Muscle layer of duodenum (tissue), 2 donors: ENCODE data around the gene ANKRD39.

Experiments
- H3K27ac ChIP-seq: one replicate; pipeline ENCODE4 v1.7.0; 2013; ENCODE audit warnings: mild to moderate bottlenecking, low read length
- H3K27me3 ChIP-seq: one replicate; pipeline ENCODE4 v1.7.0; 2013; ENCODE audit warnings: low read depth, mild to moderate bottlenecking, control low read depth, low read length
- H3K36me3 ChIP-seq, 2 donors: one replicate each; pipeline ENCODE4 v1.7.0; 2013; ENCODE audit warnings: low read length in 2 of 2, control low read depth in 1 of 2, mild to moderate bottlenecking in 1 of 2; ENCODE audit not compliant: insufficient read depth in 2 of 2, control insufficient read depth in 1 of 2
- H3K4me1 ChIP-seq, 2 donors: one replicate each; pipeline ENCODE4 v1.7.0; 2013; ENCODE audit warnings: low read length in 2 of 2, mild to moderate bottlenecking in 2 of 2, control low read depth in 1 of 2, moderate library complexity in 1 of 2; ENCODE audit not compliant: insufficient read depth in 2 of 2, control insufficient read depth in 1 of 2
- H3K4me3 ChIP-seq, 2 donors: one replicate each; pipeline ENCODE4 v1.7.0; 2013; ENCODE audit warnings: low read length in 2 of 2, low read depth in 1 of 2, mild to moderate bottlenecking in 1 of 2
- H3K9me3 ChIP-seq, 2 donors: one replicate each; pipeline ENCODE4 v1.7.0; 2013; ENCODE audit warnings: low read length in 2 of 2, control low read depth in 1 of 2, mild to moderate bottlenecking in 1 of 2; ENCODE audit not compliant: control insufficient read depth in 1 of 2
- donor health status: healthy.

ANKRD39 gene

GRCh38 chr2:96857667-96858372, at the start of gene ANKRD39:
ANKRD39 (minus strand) TSS chr2:96858016; CDS start chr2:96857987, 29 bp downstream.
- Histone ChIP-seq H3K4me1 (peaks cover 9 to 39% of the 10 kb centered on the region in 2 donors), H3K27me3 (no peaks in the 10 kb centered on the region), H3K36me3 (peaks cover 18 to 34% of the 10 kb centered on the region in 2 donors), H3K4me3 (peak within 1 kb of the TSS; percentile 74 to 94), H3K9me3 (no peaks in the 10 kb centered on the region), H3K27ac (peak within 1 kb of the TSS; percentile 23)

DNA sequence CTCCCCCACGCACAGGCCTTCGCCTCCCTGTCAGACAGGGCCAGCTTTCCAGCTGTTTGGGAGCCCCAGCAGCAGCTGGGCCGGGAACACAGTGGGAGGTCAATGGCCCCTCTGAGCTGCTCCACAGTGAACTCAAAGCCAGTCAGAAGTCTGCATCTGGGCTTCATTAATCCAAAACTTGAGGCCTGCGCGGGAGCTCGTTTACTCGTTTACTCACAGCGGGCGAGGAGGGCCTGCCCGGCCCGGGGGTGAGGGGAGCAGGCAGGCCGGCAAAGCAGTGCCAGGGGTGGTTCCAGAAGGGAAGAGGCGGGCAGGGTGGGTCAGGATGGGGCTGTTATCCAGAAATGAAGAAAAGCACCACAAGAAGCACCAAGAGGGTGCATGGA, 48.9 kb upstream of the ANKRD39 start:
- peaks cover 6 to 36% of the 10 kb centered on the region in 2 donors for H3K4me1 ChIP-seq
- no peaks in the 10 kb centered on the region for H3K36me3 ChIP-seq
- no peaks in the 10 kb centered on the region for H3K9me3 ChIP-seq
- H3K27me3 ChIP-seq = no peaks in the 10 kb centered on the region
- H3K4me3 ChIP-seq = peak overlapping the region in 1 of 2 donors; percentile 46
- peak overlapping the region; percentile 84 for H3K27ac ChIP-seq

- Histone ChIP-seq H3K9me3 (no peaks in the 10 kb centered on the region), H3K36me3 (no peaks in the 10 kb centered on the region), H3K4me1 (peaks cover 6 to 36% of the 10 kb centered on the region in 2 donors), H3K4me3 (no peak overlapping the region), H3K27me3 (no peaks in the 10 kb centered on the region), H3K27ac (no peak overlapping the region)
Observed at GRCh38 chr2:96903815-96904214, 46.0 kb upstream of the ANKRD39 start.

GRCh38 chr2:96903318-96903717, 45.5 kb upstream of the ANKRD39 start:
- peaks cover 6 to 32% of the 10 kb centered on the region in 2 donors for H3K4me1 ChIP-seq
- no peak overlapping the region for H3K4me3 ChIP-seq
- H3K27ac ChIP-seq = no peak overlapping the region
- no peaks in the 10 kb centered on the region for H3K27me3 ChIP-seq
- H3K36me3 ChIP-seq = no peaks in the 10 kb centered on the region
- no peaks in the 10 kb centered on the region for H3K9me3 ChIP-seq

DNA sequence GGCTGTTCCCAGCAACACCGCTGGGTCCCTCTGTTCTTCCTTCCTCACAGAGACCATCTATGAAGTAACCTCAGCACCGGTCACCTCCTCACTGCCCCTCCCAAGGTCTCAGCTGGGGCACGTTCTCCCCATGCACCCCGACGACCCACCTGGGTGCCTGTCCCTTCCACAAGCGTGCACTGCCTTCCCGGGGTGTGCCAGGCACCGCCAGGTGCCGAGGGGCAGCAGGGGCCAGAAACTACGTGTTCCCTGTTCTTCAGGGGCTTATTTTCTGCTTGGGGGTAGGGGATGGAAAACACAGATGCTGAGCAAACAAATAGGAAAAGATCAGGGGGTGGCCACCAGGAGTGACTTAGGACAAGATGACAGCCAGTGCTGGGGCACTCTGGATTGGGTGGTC, 42.4 kb upstream of the ANKRD39 start:
- Histone ChIP-seq H3K27ac (no peak overlapping the region), H3K36me3 (no peaks in the 10 kb centered on the region), H3K9me3 (no peaks in the 10 kb centered on the region), H3K4me1 (peaks cover 0 to 22% of the 10 kb centered on the region in 2 donors), H3K4me3 (no peak overlapping the region), H3K27me3 (no peaks in the 10 kb centered on the region)

- Histone ChIP-seq H3K27ac (no peak overlapping the region), H3K27me3 (no peaks in the 10 kb centered on the region), H3K9me3 (no peaks in the 10 kb centered on the region), H3K4me3 (no peak overlapping the region), H3K36me3 (no peaks in the 10 kb centered on the region), H3K4me1 (peaks cover 0 to 22% of the 10 kb centered on the region in 2 donors)
Observed at GRCh38 chr2:96899413-96899741, 41.6 kb upstream of the ANKRD39 start.

DNA sequence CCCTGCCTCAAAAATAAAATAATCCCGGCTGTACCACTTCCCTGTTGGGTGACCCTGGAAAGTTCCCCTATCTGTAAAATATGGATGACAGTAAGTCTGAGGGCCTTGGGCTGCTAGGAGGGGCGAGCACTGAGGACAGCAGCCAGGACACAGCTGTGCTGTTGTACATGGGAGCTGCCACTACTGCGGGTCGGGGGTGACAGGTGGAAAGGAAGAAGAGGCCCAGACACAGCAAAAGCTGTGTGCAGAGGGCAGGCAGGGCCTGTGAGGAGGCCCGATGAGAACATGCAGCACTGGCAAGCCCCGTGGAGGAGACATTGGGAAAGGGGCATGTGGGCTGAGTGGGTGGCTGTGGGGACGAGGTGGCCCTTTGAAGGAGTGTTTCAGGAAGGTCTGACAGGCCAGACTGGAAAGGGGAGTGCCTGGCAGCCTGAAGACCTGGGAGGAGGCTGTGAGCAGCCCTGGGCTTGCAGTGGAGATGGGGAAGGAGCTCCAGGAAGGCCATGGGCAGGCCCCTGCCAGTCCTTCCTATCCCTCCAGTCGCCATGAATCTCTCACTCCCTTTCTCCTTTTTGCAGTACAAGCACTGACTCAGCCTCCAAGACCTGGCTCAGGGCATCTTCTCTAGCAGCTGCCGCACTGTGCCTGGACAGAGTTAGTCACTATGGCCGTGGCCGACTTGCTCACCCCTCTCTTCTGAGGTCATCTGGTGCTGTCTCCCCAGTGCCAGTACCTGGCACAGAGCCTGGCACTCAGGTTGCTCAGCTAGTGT, 41.0 kb upstream of the ANKRD39 start:
- no peaks in the 10 kb centered on the region for H3K36me3 ChIP-seq
- no peaks in the 10 kb centered on the region for H3K27me3 ChIP-seq
- no peaks in the 10 kb centered on the region for H3K9me3 ChIP-seq
- H3K27ac ChIP-seq = no peak overlapping the region
- H3K4me3 ChIP-seq = no peak overlapping the region
- H3K4me1 ChIP-seq = peaks cover 0 to 19% of the 10 kb centered on the region in 2 donors

- Histone ChIP-seq H3K27me3 (no peaks in the 10 kb centered on the region), H3K4me3 (no peak overlapping the region)
Observed at GRCh38 chr2:96898135-96898505, 40.3 kb upstream of the ANKRD39 start.

DNA sequence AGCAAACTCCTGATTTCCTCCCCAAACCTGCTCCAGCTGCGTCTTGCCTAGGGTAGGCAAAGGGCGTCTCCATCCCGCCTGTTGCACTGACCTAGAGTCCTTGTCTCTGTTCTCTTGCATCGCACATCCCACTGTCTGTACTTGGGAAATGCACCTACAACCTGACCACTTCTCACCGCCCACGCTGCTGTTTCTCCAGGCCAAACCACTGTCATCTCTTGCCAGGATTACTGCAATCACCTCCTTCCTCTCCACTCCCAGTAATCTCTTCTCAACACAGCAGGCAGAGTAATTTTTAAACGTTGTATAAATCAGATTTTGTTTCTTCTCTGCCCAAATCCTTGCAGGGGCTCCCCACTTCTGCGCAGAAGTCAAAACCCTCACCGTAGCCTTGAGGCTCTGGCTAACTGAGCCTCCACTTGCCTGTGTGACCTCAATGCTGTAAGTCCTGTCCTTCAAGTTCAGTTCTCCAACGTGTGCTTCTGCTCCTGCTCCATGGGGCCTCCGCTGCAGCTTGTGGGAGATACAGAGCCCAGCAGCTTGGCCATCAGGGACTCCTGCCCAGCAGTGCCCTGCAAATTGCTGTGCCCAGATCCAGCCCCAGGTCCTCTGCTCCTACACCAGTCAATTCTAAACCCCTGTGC, 39.8 kb upstream of the ANKRD39 start:
- Histone ChIP-seq H3K4me1 (peaks cover 0 to 12% of the 10 kb centered on the region in 2 donors), H3K36me3 (no peaks in the 10 kb centered on the region), H3K27ac (no peak overlapping the region), H3K4me3 (no peak overlapping the region), H3K9me3 (no peaks in the 10 kb centered on the region), H3K27me3 (no peaks in the 10 kb centered on the region)

More at GRCh38 chr2:96898135-96898505, 40.3 kb upstream of the ANKRD39 start:
- Histone ChIP-seq H3K27ac (no peak overlapping the region), H3K36me3 (no peaks in the 10 kb centered on the region), H3K9me3 (no peaks in the 10 kb centered on the region), H3K4me1 (peaks cover 0 to 12% of the 10 kb centered on the region in 2 donors)

- Histone ChIP-seq H3K27ac (no peak overlapping the region), H3K36me3 (no peaks in the 10 kb centered on the region), H3K4me1 (peaks cover 0 to 21% of the 10 kb centered on the region in 2 donors), H3K27me3 (no peaks in the 10 kb centered on the region), H3K9me3 (no peaks in the 10 kb centered on the region), H3K4me3 (no peak overlapping the region)
Observed at GRCh38 chr2:96895746-96896651, 38.2 kb upstream of the ANKRD39 start.
